ENCODE results near the gene APLNR.
"Not testable (repeated sequence)": the region's sequence is repeated elsewhere in the genome, so short reads cannot be mapped to it uniquely, and the experiment has no call there.

APLNR gene

DNA sequence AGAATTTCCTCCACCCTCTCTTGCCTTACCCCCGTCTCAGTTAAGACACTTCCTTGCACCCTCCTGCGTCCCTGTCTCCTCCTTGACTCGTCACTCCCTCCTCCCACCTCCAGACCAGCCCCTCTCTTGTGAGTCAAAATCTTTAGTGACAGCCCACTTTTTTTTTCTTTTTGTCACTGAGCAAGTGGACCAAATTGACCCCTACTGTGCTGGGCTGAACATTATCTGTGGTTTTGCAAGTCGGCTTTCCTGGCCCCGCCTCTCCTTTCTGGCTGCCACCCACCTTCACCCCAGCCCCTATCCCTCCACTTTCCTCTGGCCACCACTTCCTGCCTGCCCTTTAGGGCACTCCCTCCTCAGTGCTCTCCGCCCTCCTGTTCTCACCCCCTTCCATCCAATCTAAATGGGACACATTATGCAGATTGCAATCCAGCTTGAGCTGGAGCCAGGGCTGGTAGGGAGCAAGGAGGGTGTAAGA is at the start of gene APLNR:
TSS of gene APLNR (minus strand) at position 47 of the 478 bp plus-strand sequence. CDS start 246 bp downstream, outside the sequence.
- DNase-seq = no peak

GRCh38 chr11:57283231-57283990 is 46.4 kb upstream of the APLNR start:
- no peak for DNase-seq

- DNase-seq = not testable (repeated sequence)
Measured at GRCh38 chr11:57281546-57281945, 44.5 kb upstream of the APLNR start.

DNA sequence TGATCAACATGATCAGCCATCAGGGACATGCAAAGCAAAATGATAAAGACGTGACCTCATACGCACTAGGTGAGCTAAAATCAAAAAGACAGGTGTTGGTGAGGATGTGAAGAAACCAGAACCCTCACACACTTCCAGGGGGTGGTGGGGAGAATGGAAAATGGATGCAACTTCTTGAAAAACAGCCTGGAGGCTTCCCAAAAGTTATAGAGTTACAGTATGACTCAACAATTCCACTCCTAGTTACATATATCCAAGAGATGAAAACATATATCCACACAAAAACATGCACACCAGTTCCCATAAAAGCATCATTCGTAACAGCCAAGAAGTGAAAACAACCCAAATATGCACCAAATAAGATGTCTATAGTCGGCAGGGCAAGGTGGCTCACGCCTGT is 42.1 kb upstream of the APLNR start:
- DNase-seq = no peak

DNA sequence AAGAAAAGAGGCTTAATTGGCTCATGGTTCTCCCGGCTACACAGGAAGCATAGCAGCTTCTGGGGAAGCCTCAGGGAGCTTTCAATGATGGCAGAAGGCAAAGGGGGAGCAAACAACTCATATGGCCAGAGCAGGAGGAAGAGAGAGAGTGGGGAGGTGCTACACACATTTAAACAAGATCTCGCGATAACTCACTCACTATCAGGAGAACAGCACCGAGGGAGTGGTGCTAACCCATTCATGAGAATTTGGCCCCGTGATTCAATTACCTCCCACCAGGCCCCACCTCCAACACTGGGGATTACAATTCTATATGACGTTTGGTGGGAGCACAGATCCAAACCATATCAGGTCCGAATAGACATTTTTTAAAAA is 41.7 kb upstream of the APLNR start:
- DNase-seq = no peak

DNA sequence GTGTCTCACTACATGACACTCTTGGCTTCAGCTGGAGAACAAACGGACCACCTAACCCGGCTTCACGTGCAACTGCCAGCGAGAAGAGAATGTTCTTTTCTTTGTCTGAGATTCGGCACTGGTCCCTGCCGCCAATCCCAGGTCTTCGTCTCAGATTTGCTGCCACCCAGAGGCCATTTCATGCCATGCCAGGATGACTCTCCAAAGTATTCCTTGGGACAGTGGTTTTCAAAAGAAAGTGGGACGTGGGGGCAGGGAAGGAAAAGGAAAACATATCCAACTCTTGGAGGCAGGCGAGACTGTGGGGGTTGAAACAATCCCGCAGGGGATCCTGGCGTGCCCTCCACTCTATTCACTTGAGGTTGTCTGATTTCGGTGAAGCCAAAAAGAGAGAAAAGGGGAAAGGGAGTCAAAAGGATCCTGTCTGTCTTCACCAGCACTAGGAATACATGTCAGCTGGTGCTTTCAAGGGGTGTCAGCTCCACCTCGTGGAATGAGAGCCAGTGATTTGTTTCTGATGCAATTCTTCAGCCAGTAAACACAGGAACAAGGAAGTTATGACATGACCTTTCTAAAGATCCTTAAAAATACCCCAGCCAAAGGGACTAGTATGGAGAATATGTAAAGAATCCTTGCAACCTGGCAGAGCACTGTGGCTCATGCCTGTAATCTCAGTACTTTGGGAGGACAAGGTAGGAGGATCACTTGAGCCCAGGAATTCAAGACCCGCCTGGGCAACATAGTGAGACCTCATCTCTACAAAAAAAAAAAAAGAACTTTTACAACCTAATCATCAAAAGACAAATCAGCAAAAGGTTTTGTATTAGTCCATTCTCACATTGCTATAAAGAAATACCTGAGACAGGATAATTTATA is 41.0 kb upstream of the APLNR start:
- DNase-seq = peak; percentile 71

DNA sequence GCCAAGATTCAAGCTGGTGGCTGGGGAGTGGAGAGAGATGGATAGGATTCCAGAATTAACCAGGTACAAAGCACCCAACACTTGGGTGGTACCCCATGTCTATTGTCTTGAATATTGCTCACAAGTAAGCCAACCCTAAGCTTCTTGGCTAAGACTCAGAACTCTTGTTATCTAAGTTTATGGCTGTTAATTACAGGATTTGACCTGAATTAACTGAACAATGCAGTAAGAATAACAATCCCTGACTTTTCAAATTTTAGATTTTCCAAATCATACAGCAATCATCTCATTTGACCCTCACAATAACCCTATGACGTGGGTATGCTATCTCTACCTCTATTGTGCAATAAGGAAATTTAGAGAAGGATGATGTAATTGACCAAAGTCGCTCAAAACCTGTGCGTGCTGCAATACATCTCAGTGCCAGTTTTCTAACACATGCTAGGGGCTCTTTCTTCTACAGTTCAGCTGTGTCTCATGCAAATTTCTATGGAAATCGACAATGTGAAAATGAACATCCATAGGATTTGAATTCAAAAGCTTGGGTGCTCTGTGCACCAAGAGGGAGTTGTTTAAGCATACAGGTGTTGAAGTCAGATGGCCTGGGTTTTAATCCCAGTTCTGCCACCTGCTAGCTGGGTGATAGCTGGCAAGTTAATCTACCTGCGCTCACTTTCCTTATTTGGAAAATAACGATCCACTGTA is 40.1 kb upstream of the APLNR start:
- DNase-seq = peak; percentile 29

DNA sequence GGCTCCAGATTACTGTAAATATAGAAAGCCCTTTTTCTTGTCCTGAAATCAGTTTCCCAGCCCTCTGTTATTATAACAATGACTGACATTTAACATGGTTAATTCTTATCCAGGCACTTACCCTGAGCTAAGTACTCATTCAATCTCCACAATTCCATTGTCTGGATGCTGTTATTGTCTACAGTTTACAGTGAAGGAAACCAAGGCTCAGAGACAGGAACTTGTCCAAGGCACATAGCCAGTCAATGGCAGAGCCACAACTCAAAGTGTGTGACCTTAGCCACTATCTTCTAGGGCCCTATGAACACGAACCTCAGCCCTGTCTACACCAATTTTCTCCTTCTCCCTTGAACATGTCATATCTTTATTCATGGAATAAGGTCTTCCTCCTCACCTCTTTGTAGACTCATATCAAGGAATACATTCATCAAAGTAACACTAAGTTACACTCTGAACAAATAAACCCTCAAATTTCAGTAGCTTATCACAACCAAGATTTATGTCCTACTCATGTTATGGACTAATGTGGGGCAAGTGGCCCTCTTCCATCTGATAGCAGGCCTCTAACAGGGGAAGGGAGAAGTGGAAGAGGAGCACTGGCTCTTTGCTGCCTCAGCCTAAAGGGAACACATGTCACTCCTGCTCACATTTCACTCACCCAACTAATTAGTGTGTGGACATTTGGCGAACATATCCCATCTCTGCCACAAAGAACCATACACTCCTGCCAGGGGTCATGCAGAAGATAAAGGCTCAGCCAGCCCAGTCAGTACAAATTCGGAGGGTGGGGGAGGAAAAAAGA is 39.3 kb upstream of the APLNR start:
- no peak for DNase-seq

DNA sequence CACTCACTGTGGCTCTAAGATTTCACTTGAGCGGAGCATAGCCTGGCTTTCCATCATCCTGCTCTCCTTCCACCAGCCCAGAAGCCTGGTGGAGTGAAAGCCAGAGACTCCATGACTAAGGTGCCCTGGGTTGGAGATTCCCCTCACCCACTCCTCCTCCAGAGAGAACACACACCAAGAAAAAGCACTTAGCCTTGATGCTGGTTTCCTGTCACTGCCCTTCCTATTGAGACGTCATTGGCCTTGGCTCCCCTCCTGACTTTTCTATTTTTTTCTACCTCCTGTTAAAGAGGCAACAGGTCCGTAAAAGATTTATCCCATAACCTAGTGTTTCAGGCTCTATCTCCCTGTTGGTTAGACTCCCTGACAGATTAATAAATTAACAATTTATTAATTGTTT is 38.5 kb upstream of the APLNR start:
- DNase-seq = no peak

DNA sequence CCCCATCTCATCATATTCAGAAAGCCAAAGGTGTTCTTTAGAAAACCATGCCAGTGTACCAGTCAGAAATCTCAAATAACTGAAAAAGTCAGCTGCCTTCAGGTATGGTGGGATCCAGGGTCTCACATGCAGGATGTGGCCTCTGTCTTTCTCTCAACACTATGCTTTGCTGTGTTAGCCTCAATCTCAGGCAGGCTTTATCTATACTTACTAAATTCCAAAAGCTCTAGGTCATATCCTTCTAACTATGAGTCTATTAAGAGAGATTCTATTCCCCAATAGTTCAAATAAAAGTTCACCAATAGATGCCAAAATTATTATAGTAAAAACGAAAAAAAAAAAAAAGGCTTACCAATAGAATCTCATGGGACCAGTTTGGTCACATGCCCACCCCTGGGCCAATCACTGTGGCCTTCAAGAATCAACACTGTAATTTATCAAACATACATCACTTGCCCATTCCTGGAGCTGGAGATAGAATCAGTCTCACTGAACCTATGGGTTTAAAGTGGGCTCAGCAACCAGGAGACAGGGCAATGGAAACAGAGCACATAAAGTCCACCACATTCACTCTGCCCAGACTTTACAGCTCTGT is 38.0 kb upstream of the APLNR start:
- DNase-seq = no peak

DNA sequence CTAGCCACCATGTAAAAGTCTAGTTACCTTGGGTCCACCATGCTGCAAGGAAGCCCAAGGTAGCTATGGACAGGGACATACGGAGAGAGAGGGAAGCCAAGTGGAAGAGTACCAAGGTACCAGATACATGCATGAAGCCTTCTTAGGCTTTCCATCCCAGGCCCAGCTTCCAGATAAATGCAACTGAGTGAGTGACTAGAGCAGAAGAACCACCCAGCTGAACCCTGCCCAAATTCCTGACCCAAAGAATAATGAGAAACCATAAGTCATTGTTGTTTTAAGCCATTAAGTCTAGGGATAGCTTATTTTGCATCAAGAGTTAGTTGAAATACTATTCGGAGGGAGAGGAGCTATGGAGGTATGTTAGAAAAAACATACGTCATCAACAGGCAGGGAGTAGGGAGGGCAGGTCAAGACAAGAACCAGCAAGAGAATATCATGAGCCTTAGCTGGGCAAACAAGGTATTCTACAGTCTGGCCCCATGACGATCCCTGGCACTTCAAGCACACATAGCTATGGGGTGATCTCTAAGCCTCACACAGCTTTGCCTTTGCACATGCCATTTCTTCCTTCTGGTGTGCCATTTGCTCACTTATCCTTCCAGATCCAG is 36.5 kb upstream of the APLNR start:
- no peak for DNase-seq

GRCh38 chr11:57269571-57270021 is 32.5 kb upstream of the APLNR start:
- DNase-seq = peak; percentile 68

GRCh38 chr11:57266157-57266556 is 29.1 kb upstream of the APLNR start:
- no peak for DNase-seq

GRCh38 chr11:57263351-57263750 is 26.3 kb upstream of the APLNR start:
- no peak for DNase-seq

- DNase-seq = no peak
Measured at GRCh38 chr11:57262157-57262556, 25.1 kb upstream of the APLNR start.

- no peak for DNase-seq
Measured at GRCh38 chr11:57260937-57261783, 24.1 kb upstream of the APLNR start.

GRCh38 chr11:57256119-57256518 is 19.1 kb upstream of the APLNR start:
- no peak for DNase-seq

DNA sequence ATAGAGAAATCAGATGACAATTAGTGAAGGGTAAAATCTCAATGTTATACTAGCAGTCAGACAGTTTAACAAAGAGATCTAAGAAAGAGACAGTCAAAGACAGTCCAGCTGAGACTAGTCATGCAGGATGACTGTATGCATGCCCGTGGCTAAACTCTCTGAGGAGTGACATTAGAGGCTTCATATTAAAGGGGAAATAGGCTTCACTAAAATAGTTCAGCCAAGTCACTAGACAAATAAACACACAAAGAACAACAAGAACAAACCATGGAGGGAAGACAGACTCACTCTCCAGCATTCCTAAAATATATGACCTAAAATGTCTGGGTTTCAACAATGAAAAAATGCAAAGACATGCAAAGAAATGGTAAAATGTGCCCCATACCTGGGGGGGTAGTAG is 18.6 kb upstream of the APLNR start:
- no peak for DNase-seq

DNA sequence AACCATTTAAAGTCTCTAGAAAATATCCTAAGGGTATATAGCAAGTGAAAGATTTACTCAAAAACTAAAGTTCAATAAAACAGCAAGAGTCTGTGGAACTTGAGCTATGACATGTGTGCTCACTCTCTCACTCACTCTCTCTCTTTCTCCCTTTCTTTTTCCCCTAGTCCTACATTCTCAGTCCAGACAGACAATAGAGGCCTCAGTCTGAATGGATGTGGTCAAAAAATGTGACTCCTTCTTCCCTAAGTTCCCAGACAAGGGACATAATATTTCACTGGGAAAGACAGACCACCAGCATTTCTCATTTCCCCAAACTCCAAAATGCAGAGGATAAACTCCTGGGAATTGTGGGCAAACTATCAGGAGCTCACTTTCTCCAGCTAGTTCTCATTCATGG is 17.6 kb upstream of the APLNR start:
- no peak for DNase-seq

DNA sequence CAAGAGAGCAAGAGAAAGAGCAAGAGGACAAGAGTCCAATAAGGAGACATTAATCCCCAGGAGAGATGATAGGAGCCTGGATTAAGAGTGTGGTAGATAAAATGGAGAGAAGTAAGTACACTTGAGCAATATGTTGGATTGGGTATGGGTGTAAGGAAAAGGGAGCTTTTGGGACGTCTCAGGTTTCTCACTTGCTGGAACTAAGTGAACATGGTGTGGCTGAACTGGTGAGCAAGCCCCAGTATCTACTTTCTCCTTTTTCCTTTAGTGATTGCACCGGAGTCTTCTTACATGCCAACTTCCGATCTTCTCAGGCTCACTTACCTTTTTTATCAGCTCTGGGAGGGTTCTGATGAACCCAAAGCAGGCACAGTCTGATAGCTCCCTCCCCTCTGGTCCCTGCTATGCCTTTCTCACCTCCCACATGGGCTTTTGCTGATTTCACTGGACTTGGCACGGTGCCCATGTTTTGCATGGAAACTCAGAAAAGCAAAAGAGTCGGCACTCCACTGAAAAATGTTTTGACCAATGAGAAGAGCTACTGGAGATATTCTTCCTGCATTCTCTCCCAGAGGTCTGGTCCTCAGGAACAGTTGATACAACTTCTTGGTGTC is 14.5 kb upstream of the APLNR start:
- DNase-seq = peak; percentile 37

Measured in NCI-H1105 treated with DMSO at 0.1 percent for 48 hours (cell line).